Transverse colon (tissue), 4 donors: ENCODE measurements around the gene SELENOV.

Experiments used
- CTCF ChIP-seq, 5 experiments: fragments of 200-600 bp in 3 of 5; fragments of 450-650 bp in 2 of 5; sonication (generic) in 3 of 5; IDR thresholded peaks; 1 replicate in 2 of 5; 2 replicates in 3 of 5; pipeline ENCODE4 v1.5.1; 2016 to 2017; ENCODE audit warnings: antibody characterized with exemption in 5 of 5, inconsistent platforms in 3 of 5, mild to moderate bottlenecking in 2 of 5, moderate library complexity in 1 of 5
- EP300 ChIP-seq: sonication (generic); formaldehyde crosslinking; IDR thresholded peaks from one replicate; pipeline ENCODE4 v1.6.1; 2017; ENCODE audit warnings: antibody characterized with exemption, low read depth
- POLR2A ChIP-seq: fragments of 450-650 bp; IDR thresholded peaks from one replicate; pipeline ENCODE4 v1.6.1; 2016; ENCODE audit warnings: antibody characterized with exemption, mild to moderate bottlenecking, moderate library complexity
- POLR2AphosphoS5 ChIP-seq, 3 donors: sonication (generic); formaldehyde crosslinking; IDR thresholded peaks; one replicate each; pipeline ENCODE4 v1.6.1; 2016; ENCODE audit warnings: antibody characterized with exemption in 3 of 3

GRCh38 chr19:39533791-39534190, 18.9 kb downstream of the SELENOV start:
- TF ChIP-seq CTCF (IDR thresholded peaks at IDR 0.05) (no peak), POLR2A (no peak), EP300 (no peak), POLR2AphosphoS5 (IDR thresholded peaks at IDR 0.05) (no peak)
